Neural crest cell (in vitro differentiated cells): ENCODE data around the gene ATP2C2. TPM values are rescaled to one million over a fixed set of nuclear protein-coding genes. Genes with fewer than 3 reads are reported as not detected.
"Not testable (repeated sequence)": the region's sequence is repeated elsewhere in the genome, so short reads cannot be mapped to it uniquely, and the experiment has no call there.

Source experiments
- DNase-seq: peaks from one replicate; pipeline ENCODE4 v3.0.0; 2021; ENCODE audit warnings: low read depth, mixed read lengths, low spot score
- H3K27ac Mint-ChIP-seq: one replicate; pipeline ENCODE4 v1.8.0; 2021; ENCODE audit warnings: mild to moderate bottlenecking, mixed read lengths; ENCODE audit not compliant: unreplicated experiment
- H3K27me3 Mint-ChIP-seq: 2 replicates; pipeline ENCODE4 v1.8.0; 2021; ENCODE audit warnings: low read depth, mild to moderate bottlenecking, mixed read lengths
- H3K36me3 Mint-ChIP-seq: 2 replicates; pipeline ENCODE4 v1.8.0; 2021; ENCODE audit warnings: low read depth, mild to moderate bottlenecking, mixed read lengths
- H3K4me1 Mint-ChIP-seq: 2 replicates; pipeline ENCODE4 v1.8.0; 2021; ENCODE audit warnings: mixed read lengths
- H3K4me3 Mint-ChIP-seq: one replicate; pipeline ENCODE4 v1.8.0; 2021; ENCODE audit warnings: mild to moderate bottlenecking, mixed read lengths
- H3K9me3 Mint-ChIP-seq: 2 replicates; pipeline ENCODE4 v1.8.0; 2021; ENCODE audit warnings: mixed read lengths
- CTCF ChIP-seq: fragments of 200-600 bp; sonication (generic); conservative IDR thresholded peaks from 2 replicates; pipeline ENCODE4 v1.5.0; 2021; ENCODE audit warnings: antibody characterized with exemption, mild to moderate bottlenecking
- total RNA-seq: library from RNA; stranded (reverse); gene quantifications from 2 replicates; pipeline ENCODE4 v1.2.1, GENCODE V29; 2021

ATP2C2 gene
- total RNA-seq, 1 donor from 2014 or later = 0.30 TPM

- Mint-ChIP-seq H3K27ac (no peak overlapping the region), H3K36me3 (peaks cover 4% of the 10 kb centered on the region), H3K4me3 (no peak overlapping the region), H3K4me1 (no peaks in the 10 kb centered on the region), H3K27me3 (peaks cover 19% of the 10 kb centered on the region), H3K9me3 (peaks cover 4% of the 10 kb centered on the region)
- no peak for DNase-seq
- no peak for TF ChIP-seq CTCF
These were observed 30.4 kb downstream of the ATP2C2 start for GRCh38 chr16:84398701-84399100.

GRCh38 chr16:84399912-84400311, 31.6 kb downstream of the ATP2C2 start:
- H3K4me1 Mint-ChIP-seq, H3K9me3 Mint-ChIP-seq, H3K27ac Mint-ChIP-seq, DNase-seq, H3K36me3 Mint-ChIP-seq, H3K4me3 Mint-ChIP-seq: not testable (repeated sequence)
- H3K27me3 Mint-ChIP-seq = peaks cover 25% of the 10 kb centered on the region

- H3K36me3 Mint-ChIP-seq, H3K4me3 Mint-ChIP-seq, DNase-seq, H3K27ac Mint-ChIP-seq, H3K4me1 Mint-ChIP-seq, H3K9me3 Mint-ChIP-seq: not testable (repeated sequence)
- peaks cover 30% of the 10 kb centered on the region for H3K27me3 Mint-ChIP-seq
These were observed 35.1 kb downstream of the ATP2C2 start for GRCh38 chr16:84403435-84403834.

GRCh38 chr16:84404324-84404723, 36.0 kb downstream of the ATP2C2 start:
- peaks cover 9% of the 10 kb centered on the region for H3K4me1 Mint-ChIP-seq
- H3K36me3 Mint-ChIP-seq = peaks cover 4% of the 10 kb centered on the region
- H3K9me3 Mint-ChIP-seq = peaks cover 4% of the 10 kb centered on the region
- no peak overlapping the region for H3K27ac Mint-ChIP-seq
- no peak for TF ChIP-seq CTCF
- DNase-seq = no peak
- peaks cover 30% of the 10 kb centered on the region for H3K27me3 Mint-ChIP-seq
- H3K4me3 Mint-ChIP-seq = no peak overlapping the region

GRCh38 chr16:84404936-84405639, 36.8 kb downstream of the ATP2C2 start:
- Mint-ChIP-seq H3K4me1 (peaks cover 9% of the 10 kb centered on the region), H3K9me3 (peaks cover 4% of the 10 kb centered on the region), H3K4me3 (no peak overlapping the region), H3K27me3 (peaks cover 30% of the 10 kb centered on the region), H3K27ac (no peak overlapping the region), H3K36me3 (peaks cover 4% of the 10 kb centered on the region)
- no peak for TF ChIP-seq CTCF
- DNase-seq = no peak

- DNase-seq = no peak
- Mint-ChIP-seq H3K36me3 (no peaks in the 10 kb centered on the region), H3K27ac (no peak overlapping the region), H3K4me1 (peaks cover 9% of the 10 kb centered on the region), H3K9me3 (no peaks in the 10 kb centered on the region), H3K27me3 (peaks cover 27% of the 10 kb centered on the region), H3K4me3 (no peak overlapping the region)
- TF ChIP-seq CTCF = no peak
These were observed 37.9 kb downstream of the ATP2C2 start for GRCh38 chr16:84406006-84406963.
